A549 (cell line): ENCODE measurements around the gene FLVCR2. TPM values are rescaled to one million over a fixed set of nuclear protein-coding genes. Genes with fewer than 3 reads are reported as not detected.

Experiments
- ATAC-seq, 2 experiments: fragments of 200-7000 bp in 1 of 2; fragments of >200 bp in 1 of 2; cut with Nextera tagmentation in 1 of 2; cut with Tn5 transposase in 1 of 2; 3 replicates each; pipeline versions ENCODE4 v1.8.0 to v1.9.1; 2018 to 2020; ENCODE audit warnings: mild to moderate bottlenecking in 1 of 2, moderate library complexity in 1 of 2
- CTCF ChIA-PET: fragments of 300-600 bp; sonication (Branson Sonifier 250); formaldehyde crosslinking; extraction: SDS; loops from one replicate; lab custom pipeline; 2021; ENCODE audit warnings: antibody characterized with exemption, inconsistent platforms; lab: Yijun Ruan, JAX
- POLR2A ChIA-PET: fragments of 350-600 bp; formaldehyde crosslinking; extraction: SDS; loops from one replicate; lab custom pipeline; 2021; ENCODE audit warnings: antibody characterized with exemption, inconsistent platforms; lab: Yijun Ruan, JAX
- DNase-seq, 2 experiments: peaks; one replicate each; pipeline versions ENCODE4 v3.0.0 to v3.0.0-alpha.2; 2011 to 2016; ENCODE audit warnings: low read depth in 1 of 2, low spot score in 1 of 2
- FAIRE-seq: peaks from 2 replicates; lab custom pipeline; 2011; peaks lifted over from hg19 to GRCh38; lab: Jason Lieb, UNC
- H3K27ac ChIP-seq, 2 experiments: fragments of >200 bp; sonication (Bioruptor Twin); formaldehyde crosslinking; 3 replicates each; pipeline ENCODE4 v1.5.1; 2016 to 2017
- H3K4me1 ChIP-seq: fragments of >200 bp; sonication (Bioruptor Twin); formaldehyde crosslinking; 3 replicates; pipeline ENCODE4 v1.6.1; 2016
- H3K4me2 ChIP-seq: fragments of >200 bp; sonication (Bioruptor Twin); formaldehyde crosslinking; 3 replicates; pipeline ENCODE4 v1.6.1; 2016
- H3K4me3 ChIP-seq: fragments of >200 bp; sonication (Bioruptor Twin); formaldehyde crosslinking; 3 replicates; pipeline ENCODE4 v1.5.1; 2016
- H3K9me3 ChIP-seq: fragments of >200 bp; sonication (Bioruptor Twin); formaldehyde crosslinking; 3 replicates; pipeline ENCODE4 v1.6.1; 2016
- CBX8 ChIP-seq: fragments of 200-600 bp; sonication (generic); IDR thresholded peaks from 2 replicates; pipeline ENCODE4 v1.6.1; 2016
- CEBPB ChIP-seq, 2 experiments: fragments of >200 bp in 1 of 2; sonication (Bioruptor Twin) in 1 of 2; formaldehyde crosslinking in 1 of 2; IDR thresholded peaks; 2 replicates each; pipeline ENCODE4 v1.6.1; 2012 to 2016
- CHD2 ChIP-seq: fragments of 150-350 bp; IDR thresholded peaks from 2 replicates; pipeline ENCODE4 v1.6.1; 2014; ENCODE audit warnings: low read length; ENCODE audit not compliant: partially characterized antibody
- E2F6 ChIP-seq: IDR thresholded peaks from 2 replicates; pipeline ENCODE4 v1.6.1; 2012; ENCODE audit warnings: low read depth, borderline replicate concordance
- EHF ChIP-seq: fragments of 250-450 bp; sonication (Bioruptor Pico); IDR thresholded peaks from 2 replicates; pipeline ENCODE4 v1.5.0; 2020; ENCODE audit warnings: mild to moderate bottlenecking
- EP300 ChIP-seq, 2 experiments: fragments of >200 bp; sonication (Bioruptor Twin); formaldehyde crosslinking; IDR thresholded peaks; 2 replicates in 1 of 2; 3 replicates in 1 of 2; pipeline ENCODE4 v1.6.1; 2016 to 2017
- FOSB ChIP-seq: fragments of 250-450 bp; sonication (Bioruptor Pico); IDR thresholded peaks from 2 replicates; pipeline ENCODE4 v1.5.0; 2020; ENCODE audit warnings: mild to moderate bottlenecking, moderate library complexity
- FOSL2 ChIP-seq, 2 experiments: fragments of 450-650 bp in 1 of 2; fragments of >200 bp in 1 of 2; sonication (Bioruptor Twin) in 1 of 2; formaldehyde crosslinking; IDR thresholded peaks; 2 replicates each; pipeline versions ENCODE4 v1.5.0 to v1.6.1; 2016 to 2020; ENCODE audit warnings: mild to moderate bottlenecking in 1 of 2, moderate library complexity in 1 of 2
- HDAC2 ChIP-seq: fragments of 200-600 bp; sonication (generic); IDR thresholded peaks from 2 replicates; pipeline ENCODE4 v1.6.1; 2016
- HOXA7 ChIP-seq: fragments of 250-450 bp; sonication (Bioruptor Pico); IDR thresholded peaks from 2 replicates; pipeline ENCODE4 v1.5.0; 2020; ENCODE audit warnings: mild to moderate bottlenecking, moderate library complexity
- HOXB13 ChIP-seq: fragments of 250-450 bp; sonication (Bioruptor Pico); IDR thresholded peaks from 2 replicates; pipeline ENCODE4 v1.5.0; 2020; ENCODE audit warnings: low read depth, mild to moderate bottlenecking, moderate library complexity
- HOXB5 ChIP-seq: fragments of 250-450 bp; sonication (Bioruptor Pico); IDR thresholded peaks from 2 replicates; pipeline ENCODE4 v1.5.0; 2020; ENCODE audit warnings: mild to moderate bottlenecking, moderate library complexity
- KDM1A ChIP-seq: fragments of 200-600 bp; sonication (generic); IDR thresholded peaks from 2 replicates; pipeline ENCODE4 v1.6.1; 2016; ENCODE audit warnings: low read depth, mild to moderate bottlenecking
- MAFK ChIP-seq: fragments of 450-650 bp; IDR thresholded peaks from 2 replicates; pipeline ENCODE4 v1.6.1; 2014; ENCODE audit not compliant: partially characterized antibody
- MAX ChIP-seq: IDR thresholded peaks from 2 replicates; pipeline ENCODE4 v1.6.1; 2012
- MAZ ChIP-seq: fragments of 150-350 bp; IDR thresholded peaks from 2 replicates; pipeline ENCODE4 v1.6.1; 2014; ENCODE audit warnings: antibody characterized with exemption, low read depth, low read length, borderline replicate concordance
- MYC ChIP-seq: IDR thresholded peaks from 2 replicates; pipeline ENCODE4 v1.6.1; 2012; ENCODE audit warnings: mild to moderate bottlenecking, inconsistent platforms, low read length, improper control_type of control experiment, borderline replicate concordance
- POLR2A ChIP-seq: IDR thresholded peaks from 2 replicates; pipeline ENCODE4 v1.6.1; 2012; ENCODE audit warnings: mild to moderate bottlenecking, low read length
- RAD21 ChIP-seq, 2 experiments: fragments of >200 bp in 1 of 2; sonication (Bioruptor Twin) in 1 of 2; formaldehyde crosslinking in 1 of 2; IDR thresholded peaks in 1 of 2; conservative IDR thresholded peaks in 1 of 2; 2 replicates in 1 of 2; 3 replicates in 1 of 2; pipeline ENCODE4 v1.6.1; 2012 to 2018; ENCODE audit warnings: inconsistent platforms in 1 of 2
- RCOR1 ChIP-seq: fragments of 150-350 bp; IDR thresholded peaks from 2 replicates; pipeline ENCODE4 v1.6.1; 2014; ENCODE audit warnings: antibody characterized with exemption, low read length, low read depth
- RFX5 ChIP-seq: fragments of 450-650 bp; IDR thresholded peaks from 2 replicates; pipeline ENCODE4 v1.7.1; 2014; ENCODE audit warnings: antibody characterized with exemption, mild to moderate bottlenecking, moderate library complexity
- RNF2 ChIP-seq: fragments of 200-600 bp; sonication (generic); IDR thresholded peaks from 2 replicates; pipeline ENCODE4 v1.6.1; 2016; ENCODE audit warnings: low read depth, mild to moderate bottlenecking, antibody characterized with exemption, moderate library complexity, borderline replicate concordance
- SREBF2 ChIP-seq: fragments of 450-650 bp; IDR thresholded peaks from 2 replicates; pipeline ENCODE4 v1.6.1; 2014; ENCODE audit warnings: mild to moderate bottlenecking, moderate library complexity
- TFCP2L1 ChIP-seq: fragments of 250-450 bp; sonication (Bioruptor Pico); IDR thresholded peaks from 2 replicates; pipeline ENCODE4 v1.5.0; 2021; ENCODE audit warnings: mild to moderate bottlenecking
- TP53 ChIP-seq: fragments of 250-450 bp; sonication (Bioruptor Pico); IDR thresholded peaks from 2 replicates; pipeline ENCODE4 v1.5.0; 2021; ENCODE audit warnings: mild to moderate bottlenecking, moderate library complexity
- ZC3H11A ChIP-seq: fragments of 450-650 bp; IDR thresholded peaks from 2 replicates; pipeline ENCODE4 v1.6.1; 2014; ENCODE audit warnings: antibody characterized with exemption, mild to moderate bottlenecking
- ZNF302 ChIP-seq: fragments of 250-450 bp; sonication (Bioruptor Pico); IDR thresholded peaks from 2 replicates; pipeline ENCODE4 v1.9.0; 2021; ENCODE audit warnings: inconsistent platforms, mild to moderate bottlenecking, moderate library complexity
- ZSCAN20 ChIP-seq: fragments of 250-450 bp; sonication (Bioruptor Pico); IDR thresholded peaks from 2 replicates; pipeline ENCODE4 v1.8.0; 2022; ENCODE audit warnings: mild to moderate bottlenecking, moderate library complexity
- WGBS: methylation state at CpG from one replicate; pipeline ENCODE4 v1.1.6; 2017; ENCODE audit errors: missing lambda C conversion rate; 5-methylcytosine and 5-hydroxymethylcytosine counted together
- polyA plus RNA-seq, 4 experiments: library from polyadenylated mRNA; depleted of rRNA in 3 of 4; stranded (reverse); fragments of >200 nt; fragmentation: RNase III in 1 of 4; extraction: RNeasy Plus Mini Kit Qiagen cat#74134 plus additional on column Dnase treatment in 1 of 4; gene quantifications; 2 replicates in 3 of 4; 3 replicates in 1 of 4; pipeline ENCODE4 v1.2.3, GENCODE V29; 2011 to 2017
- TF ChIP-seq, protein P1 (sequence below): fragments of >200 bp; sonication (Bioruptor Twin); formaldehyde crosslinking; IDR thresholded peaks from 3 replicates; pipeline ENCODE4 v1.6.1; 2016
- TF ChIP-seq, protein P2 (sequence below): fragments of >200 bp; sonication (Bioruptor Twin); formaldehyde crosslinking; IDR thresholded peaks from 3 replicates; pipeline ENCODE4 v1.5.1; 2016
- TF ChIP-seq, protein P3 (sequence below): fragments of 250-450 bp; sonication (Bioruptor Pico); IDR thresholded peaks from 2 replicates; pipeline ENCODE4 v1.5.0; 2021; ENCODE audit warnings: mild to moderate bottlenecking, moderate library complexity, borderline replicate concordance
- TF ChIP-seq, protein P4 (sequence below): fragments of 250-450 bp; sonication (Bioruptor Pico); IDR thresholded peaks from 2 replicates; pipeline ENCODE4 v1.5.0; 2020; ENCODE audit warnings: low read depth, mild to moderate bottlenecking, moderate library complexity
- TF ChIP-seq, protein P5 (sequence below): fragments of >200 bp; sonication (Bioruptor Twin); formaldehyde crosslinking; IDR thresholded peaks from 2 replicates; pipeline ENCODE4 v1.6.1; 2016

FLVCR2 gene
- polyA plus RNA-seq, 2 of the 4 experiments (the other 2 are of a cell fraction), result 3.8 to 3.9 TPM

DNA sequence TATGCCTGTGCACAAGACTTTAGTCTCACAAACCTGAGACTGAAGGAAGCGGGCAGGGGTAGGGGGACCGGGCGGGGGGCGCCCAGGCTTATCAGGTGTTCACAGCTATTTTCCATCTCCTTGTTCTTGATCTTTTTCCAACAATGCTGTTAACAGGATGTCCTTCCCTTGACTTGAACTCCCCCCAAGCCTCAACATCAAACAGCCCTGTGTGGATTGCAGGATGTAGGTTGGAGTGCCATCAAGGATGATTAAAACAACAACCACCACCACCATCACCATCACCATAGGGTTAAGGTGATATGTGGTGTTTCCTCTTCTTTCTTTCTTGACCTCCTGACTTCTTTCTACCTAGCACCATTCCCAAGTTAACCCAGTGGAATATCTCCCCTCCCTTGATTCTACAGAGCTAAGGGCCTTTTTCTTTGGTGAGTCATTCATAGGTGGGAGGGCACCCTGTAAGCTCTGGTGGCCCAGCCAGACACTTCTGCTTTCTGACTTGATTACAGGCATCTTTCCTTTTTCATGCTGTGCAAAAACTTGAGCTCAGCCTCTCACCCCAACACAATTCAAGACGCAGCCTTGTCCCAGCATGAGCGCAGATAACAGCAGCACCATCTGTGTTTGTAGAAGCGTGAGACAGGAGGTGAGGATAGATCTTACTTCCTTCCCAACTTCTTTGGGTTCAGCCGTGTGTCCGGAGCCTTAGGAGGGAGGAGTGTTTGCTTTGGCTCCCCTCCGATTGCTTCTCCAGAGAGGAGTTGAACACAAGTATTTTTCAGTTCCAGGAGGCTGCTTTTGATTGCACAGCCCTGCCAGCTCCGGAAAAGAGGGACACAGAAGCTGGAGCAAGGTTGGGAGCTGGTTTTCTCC lies 26.8 kb downstream of the FLVCR2 start:
- TF ChIP-seq HDAC2, result no peak
- FAIRE-seq, result no peak
- 73% methylated on average over 11 of the region's 11 CpGs for WGBS

GRCh38 chr14:75605916-75606315 lies 27.5 kb downstream of the FLVCR2 start:
- CTCF ChIA-PET, result interaction anchor here (0.7 to 3.5 kb wide), 4 partner anchors 8 to 104 kb away, joined by 3 to 19 read pairs (median 6); no protein-coding TSS in a partner anchor
- no peak overlapping the region for H3K4me2 ChIP-seq

More for the DNA sequence above, 26.8 kb downstream of the FLVCR2 start:
- H3K27ac ChIP-seq, result no peak overlapping the region
- no peak overlapping the region for H3K4me3 ChIP-seq
- peaks cover 15% of the 10 kb centered on the region for H3K4me1 ChIP-seq
- no peak for ATAC-seq
- peaks cover 31% of the 10 kb centered on the region for H3K9me3 ChIP-seq
- ChIA-PET POLR2A (no interaction called here), CTCF (interaction anchor here (1.3 to 2.0 kb wide), 4 partner anchors 8 to 49 kb away, joined by 3 to 12 read pairs (median 8); partner anchors contain the start of gene FLVCR2)
- H3K4me2 ChIP-seq, result 0 out of 3 replicates have a peak overlapping the region, but pooled peaks have one; percentile 5
- DNase-seq, result no peak

GRCh38 chr14:75607044-75607443 lies 28.6 kb downstream of the FLVCR2 start:
- H3K9me3 ChIP-seq, result peaks cover 31% of the 10 kb centered on the region
- ChIA-PET POLR2A (no interaction called here), CTCF (interaction anchor here (0.6 to 3.5 kb wide), 5 partner anchors 16 to 47 kb away, joined by 3 to 19 read pairs (median 4); no protein-coding TSS in a partner anchor)
- H3K4me3 ChIP-seq, result no peak overlapping the region
- TF ChIP-seq, protein P1, sequence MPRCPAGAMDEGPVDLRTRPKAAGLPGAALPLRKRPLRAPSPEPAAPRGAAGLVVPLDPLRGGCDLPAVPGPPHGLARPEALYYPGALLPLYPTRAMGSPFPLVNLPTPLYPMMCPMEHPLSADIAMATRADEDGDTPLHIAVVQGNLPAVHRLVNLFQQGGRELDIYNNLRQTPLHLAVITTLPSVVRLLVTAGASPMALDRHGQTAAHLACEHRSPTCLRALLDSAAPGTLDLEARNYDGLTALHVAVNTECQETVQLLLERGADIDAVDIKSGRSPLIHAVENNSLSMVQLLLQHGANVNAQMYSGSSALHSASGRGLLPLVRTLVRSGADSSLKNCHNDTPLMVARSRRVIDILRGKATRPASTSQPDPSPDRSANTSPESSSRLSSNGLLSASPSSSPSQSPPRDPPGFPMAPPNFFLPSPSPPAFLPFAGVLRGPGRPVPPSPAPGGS, result no peak
- TF ChIP-seq FOSB (CRISPR knock-in tag) (no peak), HOXA7 (no peak), POLR2A (no peak), CEBPB (IDR thresholded peaks at IDR 0.05) (no peak), RCOR1 (no peak), EHF (no peak), CBX8 (no peak), ZNF302 (CRISPR knock-in tag) (no peak), TP53 (CRISPR knock-in tag) (no peak), CHD2 (no peak), HOXB5 (CRISPR knock-in tag) (no peak)
- TF ChIP-seq, protein P2, sequence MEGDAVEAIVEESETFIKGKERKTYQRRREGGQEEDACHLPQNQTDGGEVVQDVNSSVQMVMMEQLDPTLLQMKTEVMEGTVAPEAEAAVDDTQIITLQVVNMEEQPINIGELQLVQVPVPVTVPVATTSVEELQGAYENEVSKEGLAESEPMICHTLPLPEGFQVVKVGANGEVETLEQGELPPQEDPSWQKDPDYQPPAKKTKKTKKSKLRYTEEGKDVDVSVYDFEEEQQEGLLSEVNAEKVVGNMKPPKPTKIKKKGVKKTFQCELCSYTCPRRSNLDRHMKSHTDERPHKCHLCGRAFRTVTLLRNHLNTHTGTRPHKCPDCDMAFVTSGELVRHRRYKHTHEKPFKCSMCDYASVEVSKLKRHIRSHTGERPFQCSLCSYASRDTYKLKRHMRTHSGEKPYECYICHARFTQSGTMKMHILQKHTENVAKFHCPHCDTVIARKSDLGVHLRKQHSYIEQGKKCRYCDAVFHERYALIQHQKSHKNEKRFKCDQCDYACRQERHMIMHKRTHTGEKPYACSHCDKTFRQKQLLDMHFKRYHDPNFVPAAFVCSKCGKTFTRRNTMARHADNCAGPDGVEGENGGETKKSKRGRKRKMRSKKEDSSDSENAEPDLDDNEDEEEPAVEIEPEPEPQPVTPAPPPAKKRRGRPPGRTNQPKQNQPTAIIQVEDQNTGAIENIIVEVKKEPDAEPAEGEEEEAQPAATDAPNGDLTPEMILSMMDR, result no peak
- TF ChIP-seq, protein P3, sequence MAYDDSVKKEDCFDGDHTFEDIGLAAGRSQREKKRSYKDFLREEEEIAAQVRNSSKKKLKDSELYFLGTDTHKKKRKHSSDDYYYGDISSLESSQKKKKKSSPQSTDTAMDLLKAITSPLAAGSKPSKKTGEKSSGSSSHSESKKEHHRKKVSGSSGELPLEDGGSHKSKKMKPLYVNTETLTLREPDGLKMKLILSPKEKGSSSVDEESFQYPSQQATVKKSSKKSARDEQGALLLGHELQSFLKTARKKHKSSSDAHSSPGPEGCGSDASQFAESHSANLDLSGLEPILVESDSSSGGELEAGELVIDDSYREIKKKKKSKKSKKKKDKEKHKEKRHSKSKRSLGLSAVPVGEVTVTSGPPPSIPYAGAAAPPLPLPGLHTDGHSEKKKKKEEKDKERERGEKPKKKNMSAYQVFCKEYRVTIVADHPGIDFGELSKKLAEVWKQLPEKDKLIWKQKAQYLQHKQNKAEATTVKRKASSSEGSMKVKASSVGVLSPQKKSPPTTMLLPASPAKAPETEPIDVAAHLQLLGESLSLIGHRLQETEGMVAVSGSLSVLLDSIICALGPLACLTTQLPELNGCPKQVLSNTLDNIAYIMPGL, result no peak
- no peak overlapping the region for H3K4me2 ChIP-seq
- FAIRE-seq (no peak), ATAC-seq (no peak), DNase-seq (no peak)
- 73% methylated on average over 1 of the region's 1 CpG for WGBS
- H3K4me1 ChIP-seq, result peaks cover 13% of the 10 kb centered on the region
- no peak overlapping the region for H3K27ac ChIP-seq

More at GRCh38 chr14:75605916-75606315, 27.5 kb downstream of the FLVCR2 start:
- POLR2A ChIA-PET, result no interaction called here
- Histone ChIP-seq H3K9me3 (peaks cover 31% of the 10 kb centered on the region), H3K4me3 (no peak overlapping the region), H3K27ac (no peak overlapping the region), H3K4me1 (peaks cover 15% of the 10 kb centered on the region)
- DNase-seq, result no peak
- ATAC-seq, result no peak
- FAIRE-seq, result no peak
- WGBS, result 69% methylated on average over 10 of the region's 10 CpGs
- TF ChIP-seq MAZ (no peak), MAX (no peak), RAD21 (conservative IDR thresholded peaks at IDR 0.05 in 1 of 2, IDR thresholded peaks at IDR 0.05 in 1 of 2) (no peak), RNF2 (no peak), CEBPB (IDR thresholded peaks at IDR 0.05) (no peak), RFX5 (no peak), ZC3H11A (no peak), FOSL2 (IDR thresholded peaks at IDR 0.05) (no peak), FOSL2 (CRISPR knock-in tag; IDR thresholded peaks at IDR 0.05) (no peak), MYC (no peak), TFCP2L1 (CRISPR knock-in tag) (no peak), ZSCAN20 (no peak), E2F6 (no peak), MAFK (no peak), HOXA7 (no peak), EP300 (IDR thresholded peaks at IDR 0.05) (no peak), SREBF2 (no peak), KDM1A (no peak), HOXB13 (no peak)
- TF ChIP-seq, protein P4, sequence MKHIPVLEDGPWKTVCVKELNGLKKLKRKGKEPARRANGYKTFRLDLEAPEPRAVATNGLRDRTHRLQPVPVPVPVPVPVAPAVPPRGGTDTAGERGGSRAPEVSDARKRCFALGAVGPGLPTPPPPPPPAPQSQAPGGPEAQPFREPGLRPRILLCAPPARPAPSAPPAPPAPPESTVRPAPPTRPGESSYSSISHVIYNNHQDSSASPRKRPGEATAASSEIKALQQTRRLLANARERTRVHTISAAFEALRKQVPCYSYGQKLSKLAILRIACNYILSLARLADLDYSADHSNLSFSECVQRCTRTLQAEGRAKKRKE (CRISPR knock-in tag), result no peak
- TF ChIP-seq, protein P5, sequence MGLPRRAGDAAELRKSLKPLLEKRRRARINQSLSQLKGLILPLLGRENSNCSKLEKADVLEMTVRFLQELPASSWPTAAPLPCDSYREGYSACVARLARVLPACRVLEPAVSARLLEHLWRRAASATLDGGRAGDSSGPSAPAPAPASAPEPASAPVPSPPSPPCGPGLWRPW, result no peak
